ENCODE measurements around the gene WFS1. TPM values are rescaled to one million over a fixed set of nuclear protein-coding genes. Genes with fewer than 3 reads are reported as not detected.

Gene WFS1
- total RNA-seq, 1 donor: 0.42 TPM

DNA sequence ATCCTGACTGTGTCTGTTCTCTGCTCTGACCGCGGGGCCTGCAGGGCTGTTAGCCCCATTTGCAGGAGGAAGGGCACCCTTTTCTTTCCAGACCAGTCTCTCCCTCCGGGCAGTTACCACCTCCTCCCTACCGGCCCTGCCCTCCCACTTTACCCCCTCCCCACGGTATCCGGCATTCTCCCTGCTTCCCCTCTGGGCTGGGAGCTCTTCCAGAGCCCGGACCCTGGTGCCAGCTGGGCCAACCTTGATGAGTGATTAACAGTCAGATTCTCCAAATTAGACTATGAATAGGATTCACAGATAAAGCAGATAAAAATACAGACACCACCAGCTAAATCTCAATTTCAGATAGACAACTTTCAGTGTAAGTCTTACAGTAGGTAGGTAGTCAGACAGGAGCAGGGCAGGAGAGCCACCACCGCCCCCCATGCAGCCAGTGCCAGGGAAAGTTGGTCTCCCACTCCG is 23.4 kb upstream of the WFS1 start:
- Histone ChIP-seq H3K27me3 (ENCODE audit: insufficient read depth, low read length) (peaks cover 27% of the 10 kb centered on the region), H3K4me3 (ENCODE audit: low read length) (no peak overlapping the region), H3K4me1 (ENCODE audit: insufficient read depth, low read length) (no peaks in the 10 kb centered on the region), H3K9me3 (ENCODE audit: low read depth, low read length) (no peaks in the 10 kb centered on the region)

DNA sequence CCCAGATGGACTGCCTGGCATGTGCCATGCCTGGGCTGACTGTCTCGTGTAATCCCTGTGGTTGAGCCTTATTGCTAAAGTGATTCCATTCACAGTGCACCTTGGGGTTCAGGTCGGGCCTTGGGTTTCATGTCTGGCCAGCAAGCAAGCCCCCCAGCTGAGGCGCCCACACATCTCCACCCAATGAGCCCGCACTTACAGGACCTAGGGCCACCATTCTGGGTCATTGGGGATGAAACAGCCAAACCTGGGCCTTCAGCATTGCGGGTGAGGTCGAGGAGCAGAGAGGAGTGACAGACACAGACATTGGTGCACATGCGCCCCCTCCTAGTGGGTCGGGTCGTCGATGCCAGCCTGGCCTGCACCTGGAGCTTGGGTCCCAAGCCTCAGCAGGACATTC is 21.3 kb upstream of the WFS1 start:
- H3K27me3 ChIP-seq (ENCODE audit: insufficient read depth, low read length): peaks cover 27% of the 10 kb centered on the region
- no peaks in the 10 kb centered on the region for H3K9me3 ChIP-seq (ENCODE audit: low read depth, low read length)
- H3K4me3 ChIP-seq (ENCODE audit: low read length): no peak overlapping the region
- no peaks in the 10 kb centered on the region for H3K4me1 ChIP-seq (ENCODE audit: insufficient read depth, low read length)

DNA sequence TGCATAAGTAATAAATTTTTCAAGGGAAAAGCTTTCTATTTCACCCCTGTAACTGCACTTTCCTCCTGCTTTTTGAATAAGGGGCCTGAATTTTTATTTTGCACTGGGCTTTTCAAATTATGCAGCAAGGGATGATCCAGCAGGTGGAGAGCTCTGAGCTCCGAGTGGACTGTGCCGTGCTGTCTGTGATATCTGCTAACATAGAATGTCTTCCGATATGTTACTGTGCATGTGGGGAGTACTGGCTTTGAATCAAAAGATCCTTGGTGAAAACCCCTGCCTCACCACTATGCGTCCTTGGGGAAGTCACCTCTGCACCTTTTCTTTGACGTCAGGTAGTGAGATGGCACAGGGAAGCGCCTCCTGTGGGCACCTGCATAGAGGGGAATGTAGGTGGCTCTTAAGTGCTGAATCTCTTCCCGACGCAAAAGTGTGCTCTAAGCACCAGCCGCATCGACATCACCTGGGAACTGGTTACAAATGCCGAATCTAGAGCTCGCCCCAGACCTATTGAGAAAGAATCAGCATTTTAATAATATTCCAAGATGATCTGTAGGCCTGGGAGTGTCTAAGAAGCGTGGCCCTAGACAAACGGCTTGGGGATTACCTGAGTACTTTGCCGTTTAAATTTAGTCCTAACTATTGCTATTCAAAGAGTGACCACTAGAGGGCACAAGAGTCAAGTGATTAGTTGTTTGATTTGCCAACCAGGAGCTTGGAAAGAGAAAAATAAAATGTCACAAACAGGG is 19.2 kb upstream of the WFS1 start:
- H3K9me3 ChIP-seq (ENCODE audit: low read depth, low read length): no peaks in the 10 kb centered on the region
- H3K4me3 ChIP-seq (ENCODE audit: low read length): no peak overlapping the region
- H3K27me3 ChIP-seq (ENCODE audit: insufficient read depth, low read length): peaks cover 14% of the 10 kb centered on the region
- no peaks in the 10 kb centered on the region for H3K4me1 ChIP-seq (ENCODE audit: insufficient read depth, low read length)

DNA sequence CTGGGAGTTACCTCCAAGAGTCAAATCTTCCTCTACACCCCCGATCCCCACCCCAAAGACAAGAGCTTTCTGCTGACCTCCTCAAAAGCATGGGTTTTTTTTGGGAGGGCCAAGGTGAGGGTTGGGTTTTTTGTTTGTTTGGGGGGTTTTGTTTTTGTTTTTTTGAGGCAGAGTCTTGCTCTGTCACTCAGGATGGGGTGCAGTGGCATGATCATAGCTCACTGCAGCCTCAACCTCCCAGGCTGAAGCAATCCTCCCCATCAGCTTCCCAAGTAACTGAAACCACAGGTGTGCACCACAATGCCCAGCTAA is 18.7 kb upstream of the WFS1 start:
- H3K27me3 ChIP-seq (ENCODE audit: insufficient read depth, low read length): peaks cover 14% of the 10 kb centered on the region
- no peaks in the 10 kb centered on the region for H3K9me3 ChIP-seq (ENCODE audit: low read depth, low read length)
- no peak overlapping the region for H3K4me3 ChIP-seq (ENCODE audit: low read length)
- H3K4me1 ChIP-seq (ENCODE audit: insufficient read depth, low read length): no peaks in the 10 kb centered on the region

DNA sequence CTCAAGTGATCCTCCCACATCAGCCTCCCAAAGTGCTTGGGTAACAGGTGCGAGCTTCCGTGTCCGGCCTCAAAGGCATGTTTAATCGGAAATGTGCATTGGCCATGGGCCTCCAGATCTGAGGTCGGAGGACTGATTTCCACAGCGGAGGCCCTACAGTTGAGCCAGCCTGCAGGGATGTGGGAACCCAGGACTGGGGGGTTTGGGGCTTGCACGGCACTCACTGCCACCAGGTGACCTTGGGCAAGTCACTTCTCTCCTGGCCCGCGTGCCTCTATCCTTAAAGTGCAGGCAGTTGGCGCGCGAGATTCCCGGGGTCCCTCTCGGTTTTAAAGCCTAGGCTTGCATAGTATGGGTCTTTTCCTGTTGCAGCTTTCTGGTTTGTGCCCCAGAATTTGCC is 18.3 kb upstream of the WFS1 start:
- peaks cover 14% of the 10 kb centered on the region for H3K27me3 ChIP-seq (ENCODE audit: insufficient read depth, low read length)
- H3K4me1 ChIP-seq (ENCODE audit: insufficient read depth, low read length): no peaks in the 10 kb centered on the region
- no peak overlapping the region for H3K4me3 ChIP-seq (ENCODE audit: low read length)
- H3K9me3 ChIP-seq (ENCODE audit: low read depth, low read length): no peaks in the 10 kb centered on the region

DNA sequence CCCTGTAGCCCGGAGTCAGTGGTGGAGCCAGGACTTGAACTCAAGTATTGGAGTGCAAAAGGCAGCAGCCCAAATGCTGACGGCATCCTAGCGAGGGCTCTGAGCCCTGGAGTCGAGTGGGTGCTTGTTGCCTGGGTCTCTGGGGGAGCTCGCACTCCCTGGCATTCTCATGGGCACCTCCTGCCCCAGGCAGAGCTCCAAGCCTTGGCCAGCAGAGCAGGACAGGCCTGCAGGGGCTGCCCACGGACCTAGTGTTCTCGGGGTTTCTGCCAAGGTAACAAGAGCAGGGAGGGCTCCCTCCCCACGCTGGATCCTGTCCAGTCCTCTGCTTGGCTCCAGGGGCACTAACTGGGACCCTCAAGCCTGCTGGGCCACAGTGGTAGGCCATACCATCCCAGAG is 17.6 kb upstream of the WFS1 start:
- peaks cover 8% of the 10 kb centered on the region for H3K27me3 ChIP-seq (ENCODE audit: insufficient read depth, low read length)
- no peak overlapping the region for H3K4me3 ChIP-seq (ENCODE audit: low read length)
- H3K9me3 ChIP-seq (ENCODE audit: low read depth, low read length): no peaks in the 10 kb centered on the region
- peaks cover under 1% of the 10 kb centered on the region for H3K4me1 ChIP-seq (ENCODE audit: insufficient read depth, low read length)

DNA sequence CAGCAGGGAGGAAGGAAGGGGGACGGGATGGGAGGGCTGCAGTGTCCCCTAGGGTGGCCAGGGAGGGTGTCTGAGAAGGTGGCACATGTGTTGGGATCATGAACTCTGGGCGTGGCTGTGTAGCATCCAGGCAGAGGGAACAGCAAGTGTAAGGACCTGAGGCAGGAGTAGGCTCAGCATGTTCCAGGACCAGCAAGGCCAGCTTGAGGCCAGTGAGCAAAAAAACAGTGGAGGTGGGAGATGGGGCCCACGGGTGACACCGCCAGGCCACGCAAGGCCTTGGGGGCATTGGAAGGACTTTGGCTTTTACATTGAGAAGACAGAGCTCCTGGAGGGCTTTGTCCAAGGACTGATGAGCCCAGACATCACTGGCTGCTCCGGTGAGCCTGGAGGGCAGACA is 16.5 kb upstream of the WFS1 start:
- Histone ChIP-seq H3K9me3 (ENCODE audit: low read depth, low read length) (no peaks in the 10 kb centered on the region), H3K27me3 (ENCODE audit: insufficient read depth, low read length) (peaks cover 8% of the 10 kb centered on the region), H3K4me1 (ENCODE audit: insufficient read depth, low read length) (peaks cover 6% of the 10 kb centered on the region), H3K4me3 (ENCODE audit: low read length) (no peak overlapping the region)

DNA sequence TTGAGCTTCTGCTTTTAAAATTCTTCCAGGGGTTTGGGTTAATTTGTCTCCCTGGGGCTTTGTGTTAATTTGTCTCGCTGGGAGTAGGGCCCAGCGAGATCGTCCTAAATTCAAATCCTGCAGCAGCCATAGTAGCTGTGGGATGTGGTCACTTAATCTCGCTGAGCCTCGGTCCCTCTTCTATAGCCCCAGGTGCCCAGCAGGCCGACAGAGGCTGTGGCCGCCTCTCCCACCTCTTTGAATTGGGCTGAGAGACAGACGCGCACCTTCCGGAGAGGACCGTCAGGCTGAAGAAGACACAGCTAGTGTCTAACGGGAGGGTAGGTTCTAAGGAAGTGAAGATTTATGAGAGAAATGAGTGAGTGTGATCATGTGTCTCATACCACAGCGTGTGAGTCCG is 15.7 kb upstream of the WFS1 start:
- Histone ChIP-seq H3K27me3 (ENCODE audit: insufficient read depth, low read length) (peaks cover 8% of the 10 kb centered on the region), H3K4me3 (ENCODE audit: low read length) (no peak overlapping the region), H3K4me1 (ENCODE audit: insufficient read depth, low read length) (peaks cover 6% of the 10 kb centered on the region), H3K9me3 (ENCODE audit: low read depth, low read length) (no peaks in the 10 kb centered on the region)

DNA sequence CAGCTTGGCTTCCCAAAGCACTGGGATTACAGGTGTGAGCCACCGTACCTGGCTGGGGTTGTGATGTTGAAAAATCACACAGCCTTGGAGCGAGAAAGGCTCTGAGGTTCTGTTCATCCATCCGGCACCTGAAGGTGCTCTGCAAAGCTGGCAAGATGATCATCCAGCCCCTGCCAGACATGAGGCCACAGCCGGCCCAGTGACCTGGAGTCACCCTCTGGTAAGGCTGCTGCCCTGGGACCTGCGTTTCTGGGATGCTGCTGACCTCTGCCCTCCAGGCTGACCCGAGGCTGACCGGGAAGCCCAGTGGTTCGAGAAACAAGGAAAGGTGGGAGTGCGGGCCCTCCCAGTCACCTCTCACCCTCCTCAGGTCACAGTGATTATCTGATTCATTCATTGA is 13.5 kb upstream of the WFS1 start:
- no peaks in the 10 kb centered on the region for H3K9me3 ChIP-seq (ENCODE audit: low read depth, low read length)
- H3K4me1 ChIP-seq (ENCODE audit: insufficient read depth, low read length): peaks cover 6% of the 10 kb centered on the region
- no peaks in the 10 kb centered on the region for H3K27me3 ChIP-seq (ENCODE audit: insufficient read depth, low read length)
- no peak overlapping the region for H3K4me3 ChIP-seq (ENCODE audit: low read length)

DNA sequence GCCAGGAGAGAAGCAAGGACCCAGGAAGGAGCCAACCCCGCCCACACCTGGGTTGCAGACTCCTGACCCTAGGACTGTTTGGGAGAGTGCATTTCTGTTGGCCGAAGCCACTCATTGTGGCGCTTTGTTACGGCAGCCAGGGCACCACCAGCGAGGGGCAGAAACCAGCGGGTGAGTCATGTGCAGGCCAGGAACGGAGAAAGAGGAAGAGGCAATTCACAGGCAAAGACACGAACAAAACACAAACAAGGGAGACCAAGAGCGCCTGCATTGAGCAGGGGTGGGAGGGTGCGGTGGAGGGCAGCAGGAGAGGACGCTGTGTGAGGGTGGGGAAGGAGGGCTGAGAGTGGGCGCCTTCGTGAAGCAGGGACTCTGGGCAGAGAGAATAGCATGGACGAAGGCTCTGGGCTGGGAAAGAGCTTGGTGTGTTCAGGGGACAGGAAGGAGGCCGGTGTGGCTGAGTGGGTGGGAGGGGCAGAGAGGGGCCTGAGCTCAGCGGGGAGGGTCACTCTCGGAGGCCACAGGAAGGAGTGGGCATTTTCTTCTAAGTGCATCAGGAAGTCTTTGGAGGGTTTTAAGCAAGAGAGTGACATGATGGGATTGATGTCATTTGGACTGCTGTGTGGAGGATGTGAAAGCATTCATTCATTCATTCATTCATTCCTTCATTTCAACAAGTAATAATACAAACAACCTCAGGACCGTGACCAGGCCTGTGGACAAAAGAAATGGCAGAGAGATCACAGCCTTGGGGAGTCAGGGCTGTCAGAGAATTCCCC is 12.2 kb upstream of the WFS1 start:
- Histone ChIP-seq H3K27me3 (ENCODE audit: insufficient read depth, low read length) (no peaks in the 10 kb centered on the region), H3K4me1 (ENCODE audit: insufficient read depth, low read length) (peaks cover 6% of the 10 kb centered on the region), H3K9me3 (ENCODE audit: low read depth, low read length) (no peaks in the 10 kb centered on the region), H3K4me3 (ENCODE audit: low read length) (no peak overlapping the region)

DNA sequence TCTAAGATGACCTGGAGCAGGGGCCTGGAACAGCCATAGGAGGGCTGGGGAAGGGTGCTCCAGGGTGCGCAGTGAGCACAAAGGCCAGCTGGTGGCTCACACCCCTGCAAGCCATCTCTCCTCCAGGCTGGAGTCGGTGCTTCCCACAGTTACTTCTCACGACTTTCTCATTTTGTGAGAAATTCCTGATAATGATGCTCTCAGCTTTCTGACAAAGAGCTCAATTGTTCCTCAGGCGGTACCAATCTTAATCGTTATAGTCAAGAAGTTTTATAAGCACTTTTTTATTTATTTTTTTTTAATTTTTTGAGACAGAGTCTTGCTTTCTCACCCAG is 11.7 kb upstream of the WFS1 start:
- H3K4me1 ChIP-seq (ENCODE audit: insufficient read depth, low read length): peaks cover 6% of the 10 kb centered on the region
- no peaks in the 10 kb centered on the region for H3K27me3 ChIP-seq (ENCODE audit: insufficient read depth, low read length)
- no peaks in the 10 kb centered on the region for H3K9me3 ChIP-seq (ENCODE audit: low read depth, low read length)
- no peak overlapping the region for H3K4me3 ChIP-seq (ENCODE audit: low read length)

DNA sequence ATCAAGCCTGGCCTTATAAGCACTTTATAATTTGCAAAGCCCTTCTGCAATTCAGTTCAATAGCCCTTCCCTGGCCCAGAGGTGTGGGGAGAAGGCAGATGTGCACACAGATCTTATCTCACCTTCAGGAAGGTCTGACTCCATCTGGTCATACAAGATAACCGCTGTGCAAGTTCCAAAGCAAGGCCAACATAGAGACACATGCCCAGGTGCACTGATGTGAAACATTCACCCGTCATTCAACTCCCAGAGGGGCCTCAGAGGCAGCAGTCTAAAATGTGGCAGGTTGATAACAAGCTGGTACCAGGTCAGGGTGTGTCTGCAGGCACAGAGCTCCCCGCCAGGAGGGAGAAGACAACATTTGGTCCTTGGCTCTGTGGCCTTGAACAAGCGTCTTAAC is 10.9 kb upstream of the WFS1 start:
- peaks cover 6% of the 10 kb centered on the region for H3K4me1 ChIP-seq (ENCODE audit: insufficient read depth, low read length)
- no peak overlapping the region for H3K4me3 ChIP-seq (ENCODE audit: low read length)
- no peaks in the 10 kb centered on the region for H3K9me3 ChIP-seq (ENCODE audit: low read depth, low read length)
- H3K27me3 ChIP-seq (ENCODE audit: insufficient read depth, low read length): no peaks in the 10 kb centered on the region

DNA sequence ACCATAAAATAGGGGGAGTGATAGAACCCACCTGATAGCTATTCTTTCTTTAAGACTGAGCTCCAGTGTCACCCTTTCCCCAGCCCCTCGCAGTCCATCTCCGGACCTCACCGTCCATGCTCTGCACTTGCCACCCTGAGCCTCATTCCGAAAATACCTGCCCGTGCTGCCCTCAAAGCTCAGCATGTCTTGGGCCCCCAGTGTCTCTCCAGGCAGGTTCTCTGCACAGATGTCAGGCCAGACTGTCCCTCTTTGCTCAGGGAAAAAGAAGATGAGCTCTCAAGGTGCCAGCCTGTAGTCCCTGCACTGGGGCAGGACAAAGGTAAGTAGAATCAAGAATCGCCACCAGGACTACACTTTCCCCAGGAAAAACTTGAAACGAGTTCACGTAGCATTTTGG is 9.8 kb upstream of the WFS1 start:
- Histone ChIP-seq H3K4me1 (ENCODE audit: insufficient read depth, low read length) (peaks cover 6% of the 10 kb centered on the region), H3K27me3 (ENCODE audit: insufficient read depth, low read length) (no peaks in the 10 kb centered on the region), H3K9me3 (ENCODE audit: low read depth, low read length) (no peaks in the 10 kb centered on the region), H3K4me3 (ENCODE audit: low read length) (no peak overlapping the region)

DNA sequence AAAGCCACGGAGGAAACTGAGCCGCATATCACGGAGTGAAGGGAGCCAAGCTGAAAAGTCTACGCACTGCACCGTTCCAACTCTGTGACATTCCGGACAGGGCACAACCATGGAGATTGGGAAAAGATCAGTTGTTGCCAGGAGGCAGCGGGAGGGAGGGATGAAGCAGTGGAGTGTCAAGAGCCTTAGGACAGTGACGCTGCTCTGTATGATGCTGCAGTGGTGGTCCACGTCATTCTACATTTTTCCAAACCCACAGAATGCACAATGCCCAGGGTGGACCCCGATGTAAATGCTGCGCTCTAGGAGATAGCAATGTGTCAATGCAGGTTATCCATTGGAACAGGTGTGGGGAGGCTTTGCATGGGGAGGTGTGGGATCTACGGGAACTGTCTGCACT is 7.5 kb upstream of the WFS1 start:
- Histone ChIP-seq H3K27me3 (ENCODE audit: insufficient read depth, low read length) (no peaks in the 10 kb centered on the region), H3K4me1 (ENCODE audit: insufficient read depth, low read length) (peaks cover 4% of the 10 kb centered on the region), H3K4me3 (ENCODE audit: low read length) (no peak overlapping the region), H3K9me3 (ENCODE audit: low read depth, low read length) (no peaks in the 10 kb centered on the region)

DNA sequence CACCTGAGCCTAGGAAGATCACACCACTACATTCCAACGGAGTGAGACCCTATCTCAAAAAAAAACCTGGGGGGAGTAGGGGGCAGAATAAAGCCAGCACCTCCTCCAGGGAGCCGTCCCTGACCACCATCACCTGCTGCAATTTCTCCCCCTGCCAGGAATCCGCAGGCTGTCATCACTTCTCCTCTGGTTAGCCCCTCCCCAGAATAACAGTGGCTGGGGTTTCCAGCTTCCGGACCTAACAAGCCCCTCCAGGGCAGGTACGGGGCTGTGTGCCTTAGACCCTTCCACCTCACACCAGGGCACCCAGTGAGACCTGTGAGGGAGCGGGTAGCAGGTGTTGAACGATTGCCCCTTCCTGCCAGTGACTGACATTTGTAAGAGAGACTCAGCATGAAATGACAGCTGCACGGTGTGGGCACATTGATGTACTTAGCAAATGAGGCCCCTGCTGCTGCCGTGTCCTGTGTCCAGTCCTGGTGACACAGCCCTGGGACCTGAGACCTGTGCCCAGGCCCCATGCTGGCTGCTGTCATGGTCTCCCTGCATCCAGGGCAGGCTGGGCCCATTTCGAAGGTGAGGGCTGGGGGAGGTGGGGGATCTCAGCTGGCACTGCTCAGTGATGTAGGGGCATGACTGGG is 6.7 kb upstream of the WFS1 start:
- H3K27me3 ChIP-seq (ENCODE audit: insufficient read depth, low read length): no peaks in the 10 kb centered on the region
- H3K9me3 ChIP-seq (ENCODE audit: low read depth, low read length): no peaks in the 10 kb centered on the region
- peaks cover 4% of the 10 kb centered on the region for H3K4me1 ChIP-seq (ENCODE audit: insufficient read depth, low read length)
- H3K4me3 ChIP-seq (ENCODE audit: low read length): no peak overlapping the region

Measured in mononuclear cell (primary cell).